Hematopoietic multipotent progenitor cell treated with erythropoietin and hydrocortisone succinate and interleukin-3 and kit ligand, for 17 days (in vitro differentiated cells): ENCODE data around the gene SPEM1.

Experiments
- DNase-seq: peaks from one replicate; pipeline ENCODE4 v3.0.0-alpha.2; 2015; ENCODE audit warnings: low spot score

The SPEM1 gene

GRCh38 chr17:7419819-7420610, at the start of gene SPEM1:
SPEM1 (plus strand) TSS chr17:7420324; CDS start chr17:7420385, 61 bp downstream.
- DNase-seq = no peak

- DNase-seq = no peak
Measured at GRCh38 chr17:7370853-7371252, 49.3 kb upstream of the SPEM1 start.

- DNase-seq = no peak
Measured at GRCh38 chr17:7374353-7374752, 45.8 kb upstream of the SPEM1 start.

- no peak for DNase-seq
Measured at GRCh38 chr17:7379134-7379533, 41.0 kb upstream of the SPEM1 start.

GRCh38 chr17:7380321-7380720, 39.8 kb upstream of the SPEM1 start:
- DNase-seq = no peak

GRCh38 chr17:7380855-7381683, 39.1 kb upstream of the SPEM1 start, which contains the start of gene TNK1:
TNK1 (plus strand) TSS chr17:7381089; CDS start chr17:7382927, 1,838 bp downstream.
- DNase-seq = no peak

- DNase-seq = no peak
Measured at GRCh38 chr17:7382901-7383300, 37.2 kb upstream of the SPEM1 start.

GRCh38 chr17:7383371-7383741, 36.8 kb upstream of the SPEM1 start:
- no peak for DNase-seq

GRCh38 chr17:7383742-7384488, 36.2 kb upstream of the SPEM1 start:
- DNase-seq = no peak

GRCh38 chr17:7384489-7385081, 35.5 kb upstream of the SPEM1 start:
- DNase-seq = no peak

GRCh38 chr17:7388856-7389255, 31.3 kb upstream of the SPEM1 start:
- no peak for DNase-seq

- DNase-seq = no peak
Measured at GRCh38 chr17:7389924-7390910, 29.9 kb upstream of the SPEM1 start.

- no peak for DNase-seq
Measured at GRCh38 chr17:7391307-7391706, 28.8 kb upstream of the SPEM1 start.

GRCh38 chr17:7392696-7393612, 27.2 kb upstream of the SPEM1 start:
- no peak for DNase-seq

- no peak for DNase-seq
Measured at GRCh38 chr17:7393613-7394451, 26.3 kb upstream of the SPEM1 start.

- peak; percentile 62 for DNase-seq
Measured at GRCh38 chr17:7394452-7395191, 25.5 kb upstream of the SPEM1 start, which contains the start of gene PLSCR3. PLSCR3 (minus strand) TSS chr17:7394525; CDS start chr17:7394110, 415 bp downstream.

- no peak for DNase-seq
Measured at GRCh38 chr17:7396147-7396546, 24.0 kb upstream of the SPEM1 start.

GRCh38 chr17:7398612-7399011, 21.5 kb upstream of the SPEM1 start:
- DNase-seq = no peak
